ENCODE results near the gene ARL6IP6.
A peak's percentile ranks its signal among the peaks of the same experiment; 100 is the strongest.

The ARL6IP6 gene

DNA sequence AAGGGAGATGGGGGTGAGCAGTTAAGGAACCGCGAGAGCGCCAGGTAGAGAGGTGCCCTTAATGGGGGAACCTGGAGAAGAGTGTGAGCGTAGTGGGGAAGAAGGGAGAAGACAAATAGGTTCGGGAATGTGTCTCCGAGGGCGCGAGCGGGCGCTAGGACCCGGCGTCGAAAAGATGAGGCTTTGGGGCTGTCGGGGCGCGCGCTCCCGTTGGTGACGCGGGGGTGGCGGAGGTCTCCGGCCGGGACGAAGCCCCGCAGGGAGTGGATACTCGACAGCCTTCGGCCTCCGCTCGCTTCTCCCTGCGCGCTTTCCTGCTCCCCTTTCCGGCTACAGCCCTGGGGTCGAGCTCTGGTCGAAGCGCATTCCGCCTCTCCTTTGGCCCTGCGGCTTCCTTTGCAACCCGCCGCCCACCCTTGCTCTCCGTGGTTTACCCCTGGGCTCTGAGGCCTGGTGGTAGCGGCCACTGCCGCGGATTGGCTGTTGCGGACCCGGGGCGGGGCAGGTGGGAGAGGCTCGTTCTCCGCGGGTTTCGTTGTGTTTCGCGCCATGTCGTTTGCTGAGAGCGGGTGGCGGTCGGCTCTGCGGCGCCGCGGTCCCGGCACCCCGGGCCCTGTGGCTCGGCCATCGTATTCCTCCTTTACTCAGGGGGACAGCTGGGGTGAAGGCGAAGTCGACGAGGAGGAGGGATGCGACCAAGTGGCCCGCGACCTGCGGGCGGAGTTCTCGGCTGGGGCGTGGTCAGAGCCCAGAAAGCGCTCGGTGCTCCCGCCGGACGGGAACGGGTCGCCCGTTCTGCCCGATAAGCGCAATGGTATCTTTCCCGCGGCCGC lies at the start of gene ARL6IP6:
TSS of gene ARL6IP6 (plus strand) at position 545 of the 833 bp plus-strand sequence. CDS start at position 550, 5 bp downstream.
- DNase-seq (ENCODE audit: low read depth in 1 of 2, low spot score in 1 of 2): peak; percentile 84 to 89

DNA sequence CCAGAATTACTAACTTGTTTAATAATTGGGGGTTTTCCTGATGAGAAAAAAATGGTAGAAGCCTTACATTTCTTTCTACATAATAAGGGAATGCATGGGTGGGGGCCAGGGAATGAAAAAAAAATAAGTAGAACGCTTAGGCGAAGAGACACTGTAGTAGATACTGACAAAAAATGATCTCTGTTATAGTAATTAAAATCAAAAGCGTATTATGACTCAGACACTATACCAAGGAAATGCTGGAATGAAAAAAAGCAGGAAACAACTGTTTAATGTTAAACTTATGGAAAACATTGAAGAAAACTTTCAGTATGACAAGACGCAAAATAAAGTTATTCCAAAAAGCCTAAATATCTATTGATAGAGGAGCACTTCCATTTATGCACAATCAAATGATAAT lies 44.1 kb upstream of the ARL6IP6 start:
- no peak for DNase-seq (ENCODE audit: low read depth in 1 of 2, low spot score in 1 of 2)

GRCh38 chr2:152676461-152676860 lies 42.0 kb upstream of the ARL6IP6 start:
- no peak for DNase-seq (ENCODE audit: low read depth in 1 of 2, low spot score in 1 of 2)

GRCh38 chr2:152678808-152679207 lies 39.6 kb upstream of the ARL6IP6 start:
- DNase-seq (ENCODE audit: low read depth in 1 of 2, low spot score in 1 of 2): no peak

DNA sequence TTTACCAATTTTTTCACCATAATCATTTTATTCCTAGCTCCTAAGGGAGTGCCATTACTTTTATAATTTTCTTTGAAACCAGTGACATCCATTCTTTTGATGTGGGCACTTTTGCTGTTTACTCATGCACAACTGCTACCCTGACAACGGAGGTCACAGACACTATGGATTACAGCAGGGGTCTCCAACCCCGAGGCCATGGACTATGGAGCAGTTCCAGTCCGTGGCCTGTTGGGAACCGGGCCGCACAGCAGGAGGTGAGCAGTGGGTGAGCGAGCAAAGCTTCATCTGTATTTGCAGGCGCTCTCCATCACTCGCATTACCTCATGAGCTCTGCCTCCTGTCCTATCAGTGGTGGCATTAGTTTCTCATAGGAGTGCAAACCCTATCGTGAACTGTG lies 35.8 kb upstream of the ARL6IP6 start:
- DNase-seq (ENCODE audit: low read depth in 1 of 2, low spot score in 1 of 2): no peak

- DNase-seq (ENCODE audit: low read depth in 1 of 2, low spot score in 1 of 2): no peak
Observed at GRCh38 chr2:152683400-152683799, 35.0 kb upstream of the ARL6IP6 start.

DNA sequence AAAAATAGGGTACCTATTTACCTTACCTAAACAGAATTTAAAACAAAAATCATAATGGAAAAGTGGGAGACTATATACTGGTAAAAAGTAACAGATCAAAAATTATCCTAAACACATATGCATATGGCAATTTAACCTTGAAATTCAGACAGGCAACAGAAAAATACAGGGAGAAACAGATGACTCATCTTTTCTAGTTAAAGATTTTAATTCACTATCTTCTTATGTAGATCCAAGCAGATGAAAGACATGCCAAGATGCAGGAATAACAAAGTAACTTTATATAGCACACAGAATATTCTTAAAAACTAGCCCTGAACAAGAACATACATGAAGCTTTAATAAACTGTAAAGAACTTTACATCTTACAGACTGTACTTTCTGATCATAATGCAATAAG lies 32.1 kb upstream of the ARL6IP6 start:
- no peak for DNase-seq (ENCODE audit: low read depth in 1 of 2, low spot score in 1 of 2)

- no peak for DNase-seq (ENCODE audit: low read depth in 1 of 2, low spot score in 1 of 2)
Observed at GRCh38 chr2:152693033-152693432, 25.4 kb upstream of the ARL6IP6 start.

GRCh38 chr2:152694161-152694661 lies 24.2 kb upstream of the ARL6IP6 start:
- DNase-seq (ENCODE audit: low read depth in 1 of 2, low spot score in 1 of 2): no peak

GRCh38 chr2:152695763-152696162 lies 22.7 kb upstream of the ARL6IP6 start:
- DNase-seq (ENCODE audit: low read depth in 1 of 2, low spot score in 1 of 2): no peak

DNA sequence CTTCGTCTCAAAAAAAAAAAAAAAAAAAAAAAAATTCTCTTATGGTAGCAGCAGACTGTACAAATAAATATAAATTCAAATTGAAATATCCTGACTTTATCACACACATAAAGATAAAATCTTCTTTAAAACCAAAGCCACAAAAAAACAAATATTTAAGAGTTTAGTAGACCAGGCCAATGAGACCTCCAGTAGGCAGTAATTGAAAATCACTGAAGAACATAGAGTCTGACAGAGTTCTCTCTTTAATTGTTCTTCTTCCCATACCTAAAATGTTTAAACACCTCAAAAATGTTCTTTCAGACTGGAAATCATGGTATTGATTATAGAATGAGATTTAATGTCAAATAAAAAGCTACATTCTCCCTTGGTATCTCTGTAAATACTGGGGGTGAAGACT lies 21.9 kb upstream of the ARL6IP6 start:
- no peak for DNase-seq (ENCODE audit: low read depth in 1 of 2, low spot score in 1 of 2)

GRCh38 chr2:152701198-152701597 lies 17.2 kb upstream of the ARL6IP6 start:
- DNase-seq (ENCODE audit: low read depth in 1 of 2, low spot score in 1 of 2): no peak

DNA sequence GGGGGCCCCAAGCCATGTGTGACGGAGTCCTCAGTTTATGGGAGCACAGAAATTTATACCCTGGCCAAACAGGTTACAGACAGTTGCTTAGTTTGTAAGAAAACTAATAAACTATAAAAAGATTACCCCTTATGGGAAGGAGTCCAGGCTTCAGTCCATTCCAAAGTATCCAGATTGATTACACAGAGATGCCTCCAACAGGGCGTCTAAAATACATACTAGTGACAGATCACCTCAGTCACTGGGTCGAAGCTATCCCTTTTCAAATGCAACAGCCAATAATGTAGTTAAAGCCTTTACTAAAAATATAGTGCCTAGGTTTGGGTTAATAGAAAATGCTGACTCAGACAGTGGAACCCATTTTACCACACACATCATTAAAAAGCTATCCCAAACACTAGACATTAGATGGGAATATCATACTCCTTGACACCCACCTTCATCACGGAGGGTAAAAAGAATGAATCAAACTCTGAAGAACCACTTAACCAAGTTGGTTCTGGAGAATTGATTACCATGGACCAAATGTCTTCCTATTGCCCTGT lies 11.9 kb upstream of the ARL6IP6 start:
- no peak for DNase-seq (ENCODE audit: low read depth in 1 of 2, low spot score in 1 of 2)

DNA sequence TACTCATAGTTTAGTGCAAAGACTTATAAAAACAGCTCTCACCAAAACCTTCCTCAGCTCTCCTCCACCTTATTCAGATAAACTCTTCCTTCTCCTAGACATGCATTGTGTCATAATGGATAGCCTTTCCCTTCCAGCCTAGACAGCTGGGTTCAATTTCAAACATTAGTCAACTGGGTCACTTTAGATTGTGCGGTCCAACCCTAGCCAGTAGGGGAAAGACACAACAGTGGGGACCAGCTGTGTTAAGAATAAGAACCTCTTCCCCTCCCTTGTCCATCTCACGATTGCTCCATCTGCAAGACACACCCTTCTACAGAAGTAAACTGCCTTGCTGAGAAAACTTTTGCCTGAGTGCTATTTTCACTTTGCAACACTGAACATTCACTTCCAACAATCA lies 9.7 kb upstream of the ARL6IP6 start:
- DNase-seq (ENCODE audit: low read depth in 1 of 2, low spot score in 1 of 2): no peak

DNA sequence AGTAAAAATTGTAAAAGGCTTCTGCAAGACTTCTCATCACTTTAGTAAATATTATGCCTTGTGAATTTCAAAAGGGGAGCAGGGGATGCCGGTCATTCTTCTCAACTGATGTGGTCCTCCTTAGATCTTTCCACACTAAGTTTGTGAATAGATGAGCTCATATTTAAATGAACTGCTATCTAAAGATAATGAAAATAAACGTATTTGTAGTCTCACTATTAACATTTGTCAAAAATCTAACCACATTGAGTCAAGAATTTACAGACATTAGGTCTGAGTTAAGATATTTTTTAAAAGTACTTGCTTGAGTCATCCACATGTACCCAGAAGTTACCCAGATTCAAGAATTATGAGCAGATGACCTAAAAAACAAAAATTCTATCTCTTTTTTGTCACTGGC lies 7.7 kb upstream of the ARL6IP6 start:
- DNase-seq (ENCODE audit: low read depth in 1 of 2, low spot score in 1 of 2): no peak

- DNase-seq (ENCODE audit: low read depth in 1 of 2, low spot score in 1 of 2): no peak
Observed at GRCh38 chr2:152715112-152715511, 3.3 kb upstream of the ARL6IP6 start.

- no peak for DNase-seq (ENCODE audit: low read depth in 1 of 2, low spot score in 1 of 2)
Observed at GRCh38 chr2:152715854-152716428, 2.5 kb upstream of the ARL6IP6 start.

DNA sequence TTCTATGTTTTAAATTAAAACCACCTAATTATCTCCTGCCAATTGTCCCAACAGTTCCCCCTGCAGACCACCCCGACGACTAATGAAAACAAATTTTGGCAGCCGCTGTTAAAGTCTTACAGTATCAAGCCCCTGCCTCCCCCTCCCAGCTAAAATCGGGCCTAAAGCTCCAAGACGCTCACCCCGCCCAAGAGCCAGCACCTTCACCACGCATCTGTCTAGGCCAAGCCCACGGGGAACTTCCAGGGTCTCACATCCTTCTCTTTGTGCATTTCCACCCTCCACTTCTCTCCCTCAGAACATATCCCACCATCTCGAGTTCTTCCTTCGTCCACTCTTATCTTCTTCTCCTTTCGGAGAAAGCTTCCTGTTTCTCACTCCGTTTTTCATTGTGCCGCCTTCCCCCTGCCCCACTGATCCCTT lies 1.6 kb upstream of the ARL6IP6 start:
- DNase-seq (ENCODE audit: low read depth in 1 of 2, low spot score in 1 of 2): peak; percentile 2 to 10

- peak; percentile 96 to 99 for DNase-seq (ENCODE audit: low read depth in 1 of 2, low spot score in 1 of 2)
Observed at GRCh38 chr2:152717228-152718075, 968 bp upstream of the ARL6IP6 start, which contains the start of gene PRPF40A. Gene PRPF40A, minus strand, starts transcription at chr2:152717461. Its CDS starts 22 bp downstream, at chr2:152717439.

GRCh38 chr2:152718909-152719645 lies 657 bp downstream of the ARL6IP6 start:
- no peak for DNase-seq (ENCODE audit: low read depth in 1 of 2, low spot score in 1 of 2)

Measured in stimulated activated CD4-positive, alpha-beta T cell treated with anti-CD3 and anti-CD28 coated beads, Interleukin-15, amount 100 ng/mL, for 1 hour (primary cell).